H1 (cell line): ENCODE results near the gene THAP7. TPM values are rescaled to one million over a fixed set of nuclear protein-coding genes. Genes with fewer than 3 reads are reported as not detected.

Experiments
- CBX8 ChIP-seq: fragments of 300-800, 300-1000 bp; sonication (generic); IDR thresholded peaks from 2 replicates; pipeline ENCODE4 v1.7.1; 2016; ENCODE audit warnings: low read depth, low read length, borderline replicate concordance
- SP2 ChIP-seq: IDR thresholded peaks from 2 replicates; pipeline ENCODE4 v1.6.1; 2012; ENCODE audit warnings: mild to moderate bottlenecking, low read length, inconsistent platforms
- polyA plus RNA-seq, 7 experiments: library from polyadenylated mRNA; depleted of rRNA in 3 of 7; stranded (reverse) in 5 of 7; unstranded in 2 of 7; fragments of >200 nt in 5 of 7; fragments of 200-250 nt in 2 of 7; gene quantifications; 1 replicate in 5 of 7; 2 replicates in 1 of 7; 4 replicates in 1 of 7; pipeline versions ENCODE4 v1.2.1 to v1.2.3, GENCODE V29; 2011 to 2013; ENCODE audit warnings: missing spikeins in 2 of 7, mixed read lengths in 2 of 7
- total RNA-seq: library from RNA; stranded (reverse); fragmentation: NEBNext Ultra II Directional; extraction: Animal tissue kit (Norgen Biotek cat#: 25700); gene quantifications from 2 replicates; pipeline ENCODE4 v1.2.1, GENCODE V29; 2021

The THAP7 gene
- total and polyA plus RNA-seq, 2 of the 8 experiments (the other 6 are each of a cell fraction or from before 2014, with no cell fraction given): 16.9 to 32.5 TPM

- TF ChIP-seq CBX8: no peak
- no peak for TF ChIP-seq SP2
Measured at GRCh38 chr22:20995329-20996030, 6.4 kb downstream of the THAP7 start (continued).
